SU-DHL-6 (cell line): ENCODE results near the gene FBXO8.

Experiments used
- EZH2phosphoT487 ChIP-seq: fragments of 200-600 bp; sonication (generic), shearing (Covaris generic); conservative IDR thresholded peaks from 2 replicates; pipeline ENCODE4 v1.6.1; 2018; ENCODE audit warnings: mild to moderate bottlenecking, antibody characterized with exemption, low read length, moderate library complexity, mixed read lengths
- TF ChIP-seq, protein P1 (sequence below): fragments of 200-600 bp; sonication (generic); IDR thresholded peaks from one replicate; pipeline ENCODE4 v1.5.1; 2017; ENCODE audit warnings: antibody characterized with exemption, mild to moderate bottlenecking, low read length, moderate library complexity; ENCODE audit not compliant: insufficient read depth, poor library complexity, severe bottlenecking

- TF ChIP-seq, protein P1, sequence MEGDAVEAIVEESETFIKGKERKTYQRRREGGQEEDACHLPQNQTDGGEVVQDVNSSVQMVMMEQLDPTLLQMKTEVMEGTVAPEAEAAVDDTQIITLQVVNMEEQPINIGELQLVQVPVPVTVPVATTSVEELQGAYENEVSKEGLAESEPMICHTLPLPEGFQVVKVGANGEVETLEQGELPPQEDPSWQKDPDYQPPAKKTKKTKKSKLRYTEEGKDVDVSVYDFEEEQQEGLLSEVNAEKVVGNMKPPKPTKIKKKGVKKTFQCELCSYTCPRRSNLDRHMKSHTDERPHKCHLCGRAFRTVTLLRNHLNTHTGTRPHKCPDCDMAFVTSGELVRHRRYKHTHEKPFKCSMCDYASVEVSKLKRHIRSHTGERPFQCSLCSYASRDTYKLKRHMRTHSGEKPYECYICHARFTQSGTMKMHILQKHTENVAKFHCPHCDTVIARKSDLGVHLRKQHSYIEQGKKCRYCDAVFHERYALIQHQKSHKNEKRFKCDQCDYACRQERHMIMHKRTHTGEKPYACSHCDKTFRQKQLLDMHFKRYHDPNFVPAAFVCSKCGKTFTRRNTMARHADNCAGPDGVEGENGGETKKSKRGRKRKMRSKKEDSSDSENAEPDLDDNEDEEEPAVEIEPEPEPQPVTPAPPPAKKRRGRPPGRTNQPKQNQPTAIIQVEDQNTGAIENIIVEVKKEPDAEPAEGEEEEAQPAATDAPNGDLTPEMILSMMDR: no peak
- TF ChIP-seq EZH2phosphoT487: no peak
Measured at GRCh38 chr4:174305961-174306360, 22.5 kb upstream of the FBXO8 start.
